ENCODE data around the gene STRBP. TPM values are rescaled to one million over a fixed set of nuclear protein-coding genes. Genes with fewer than 3 reads are reported as not detected.

The STRBP gene
- total RNA-seq, 1 donor from 2014 or later: 99.4 TPM

DNA sequence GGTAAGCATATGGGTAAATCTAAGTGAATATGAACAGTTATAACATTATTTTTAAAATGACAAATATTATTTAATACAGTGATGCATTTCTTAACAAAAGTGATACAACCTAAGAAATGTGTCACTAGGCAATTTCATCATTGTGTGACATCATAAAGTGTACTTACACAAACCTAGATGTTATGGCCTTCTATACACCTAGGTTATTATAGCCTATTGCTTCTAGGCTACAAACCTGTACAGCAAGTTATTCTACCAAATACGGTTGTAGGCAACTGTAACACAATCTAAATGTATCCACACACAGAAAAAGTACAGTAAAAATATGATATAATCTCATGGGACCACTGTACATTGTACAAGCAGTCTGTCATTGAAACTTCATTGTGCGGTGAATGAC, 48.3 kb downstream of the STRBP start:
- H3K79me2 ChIP-seq (ENCODE audit: low read depth): peaks cover 66% of the 10 kb centered on the region
- no peak overlapping the region for H3K27ac Mint-ChIP-seq
- no peaks in the 10 kb centered on the region for H3K36me3 ChIP-seq
- no peaks in the 10 kb centered on the region for H3K4me1 Mint-ChIP-seq
- TF ChIP-seq EZH2 (IDR thresholded peaks at IDR 0.05): no peak
- TF ChIP-seq, protein P1, sequence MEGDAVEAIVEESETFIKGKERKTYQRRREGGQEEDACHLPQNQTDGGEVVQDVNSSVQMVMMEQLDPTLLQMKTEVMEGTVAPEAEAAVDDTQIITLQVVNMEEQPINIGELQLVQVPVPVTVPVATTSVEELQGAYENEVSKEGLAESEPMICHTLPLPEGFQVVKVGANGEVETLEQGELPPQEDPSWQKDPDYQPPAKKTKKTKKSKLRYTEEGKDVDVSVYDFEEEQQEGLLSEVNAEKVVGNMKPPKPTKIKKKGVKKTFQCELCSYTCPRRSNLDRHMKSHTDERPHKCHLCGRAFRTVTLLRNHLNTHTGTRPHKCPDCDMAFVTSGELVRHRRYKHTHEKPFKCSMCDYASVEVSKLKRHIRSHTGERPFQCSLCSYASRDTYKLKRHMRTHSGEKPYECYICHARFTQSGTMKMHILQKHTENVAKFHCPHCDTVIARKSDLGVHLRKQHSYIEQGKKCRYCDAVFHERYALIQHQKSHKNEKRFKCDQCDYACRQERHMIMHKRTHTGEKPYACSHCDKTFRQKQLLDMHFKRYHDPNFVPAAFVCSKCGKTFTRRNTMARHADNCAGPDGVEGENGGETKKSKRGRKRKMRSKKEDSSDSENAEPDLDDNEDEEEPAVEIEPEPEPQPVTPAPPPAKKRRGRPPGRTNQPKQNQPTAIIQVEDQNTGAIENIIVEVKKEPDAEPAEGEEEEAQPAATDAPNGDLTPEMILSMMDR (IDR thresholded peaks at IDR 0.05): no peak
- no peak for TF ChIP-seq EZH2phosphoT487 (IDR thresholded peaks at IDR 0.05)
- H3K9me3 ChIP-seq (ENCODE audit: low read depth): no peaks in the 10 kb centered on the region
- H3F3A ChIP-seq (ENCODE audit: low read depth): no peaks in the 10 kb centered on the region
- H3K27ac ChIP-seq: no peak overlapping the region
- no peak for DNase-seq (ENCODE audit: low spot score)
- no peak overlapping the region for H3K9ac ChIP-seq
- no peaks in the 10 kb centered on the region for H3K27me3 Mint-ChIP-seq (ENCODE audit: insufficient read depth, low read depth)
- H3K27me3 ChIP-seq: no peaks in the 10 kb centered on the region
- no peak overlapping the region for H3K4me2 ChIP-seq
- peaks cover 29% of the 10 kb centered on the region for H4K20me1 ChIP-seq (ENCODE audit: low read depth)
- H3K4me3 ChIP-seq: no peak overlapping the region
- peaks cover 12% of the 10 kb centered on the region for H3K4me1 ChIP-seq
- no peak overlapping the region for H3K4me3 Mint-ChIP-seq
- H2AFZ ChIP-seq (replicated peaks): no peak overlapping the region
- H3K9me3 Mint-ChIP-seq: no peaks in the 10 kb centered on the region
- H3K36me3 Mint-ChIP-seq: peaks cover 2% of the 10 kb centered on the region

DNA sequence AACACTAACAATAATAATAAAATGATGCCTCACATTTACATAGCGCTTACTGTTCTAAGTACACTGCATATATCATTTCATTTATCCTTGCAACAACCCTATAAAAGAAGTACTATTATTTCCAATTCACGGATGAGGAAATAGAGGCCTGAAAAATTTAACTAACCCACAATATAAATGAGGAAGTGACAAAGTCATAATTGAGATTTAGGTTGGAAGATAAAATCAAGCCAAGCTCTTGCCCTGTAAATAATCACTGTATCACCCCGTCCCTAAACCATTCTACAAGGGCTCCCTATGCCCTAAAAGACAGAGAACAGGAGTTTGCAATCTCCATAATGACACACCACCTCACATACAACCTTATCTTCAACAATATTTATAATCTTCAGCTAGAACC, 49.6 kb downstream of the STRBP start:
- Histone ChIP-seq H3K27me3 (no peaks in the 10 kb centered on the region), H3K79me2 (ENCODE audit: low read depth) (peaks cover 59% of the 10 kb centered on the region), H2AFZ (replicated peaks) (no peak overlapping the region), H3K4me1 (peaks cover under 1% of the 10 kb centered on the region), H3F3A (ENCODE audit: low read depth) (no peaks in the 10 kb centered on the region), H3K36me3 (no peaks in the 10 kb centered on the region), H3K27ac (no peak overlapping the region), H3K9me3 (ENCODE audit: low read depth) (no peaks in the 10 kb centered on the region), H3K4me3 (no peak overlapping the region), H4K20me1 (ENCODE audit: low read depth) (peaks cover 18% of the 10 kb centered on the region), H3K4me2 (no peak overlapping the region), H3K9ac (no peak overlapping the region)
- H3K27ac Mint-ChIP-seq: no peak overlapping the region
- H3K4me1 Mint-ChIP-seq: no peaks in the 10 kb centered on the region
- DNase-seq (ENCODE audit: low spot score): no peak
- H3K27me3 Mint-ChIP-seq (ENCODE audit: insufficient read depth, low read depth): no peaks in the 10 kb centered on the region
- no peak overlapping the region for H3K4me3 Mint-ChIP-seq
- TF ChIP-seq, protein P1 (IDR thresholded peaks at IDR 0.05): no peak
- no peak for TF ChIP-seq EZH2phosphoT487 (IDR thresholded peaks at IDR 0.05)
- TF ChIP-seq EZH2 (IDR thresholded peaks at IDR 0.05): no peak
- peaks cover 2% of the 10 kb centered on the region for H3K36me3 Mint-ChIP-seq
- no peaks in the 10 kb centered on the region for H3K9me3 Mint-ChIP-seq

GRCh38 chr9:123217128-123217654, 51.2 kb downstream of the STRBP start:
- Histone ChIP-seq H2AFZ (replicated peaks) (no peak overlapping the region), H3K79me2 (ENCODE audit: low read depth) (peaks cover 44% of the 10 kb centered on the region), H3K4me1 (no peaks in the 10 kb centered on the region), H3K9me3 (ENCODE audit: low read depth) (no peaks in the 10 kb centered on the region), H3K27ac (no peak overlapping the region), H3F3A (ENCODE audit: low read depth) (no peaks in the 10 kb centered on the region), H3K4me3 (no peak overlapping the region), H3K36me3 (no peaks in the 10 kb centered on the region), H3K9ac (no peak overlapping the region), H3K4me2 (no peak overlapping the region), H3K27me3 (no peaks in the 10 kb centered on the region), H4K20me1 (ENCODE audit: low read depth) (peaks cover 27% of the 10 kb centered on the region)
- H3K9me3 Mint-ChIP-seq: no peaks in the 10 kb centered on the region
- TF ChIP-seq EZH2phosphoT487 (IDR thresholded peaks at IDR 0.05) (no peak), EZH2 (IDR thresholded peaks at IDR 0.05) (no peak)
- TF ChIP-seq, protein P1 (IDR thresholded peaks at IDR 0.05): no peak
- no peak for DNase-seq (ENCODE audit: low spot score)
- H3K36me3 Mint-ChIP-seq: peaks cover 2% of the 10 kb centered on the region
- no peaks in the 10 kb centered on the region for H3K27me3 Mint-ChIP-seq (ENCODE audit: insufficient read depth, low read depth)
- H3K4me1 Mint-ChIP-seq: no peaks in the 10 kb centered on the region
- no peak overlapping the region for H3K4me3 Mint-ChIP-seq
- H3K27ac Mint-ChIP-seq: no peak overlapping the region
